Panc1 (cell line): ENCODE results near the gene SPDYE16. TPM values are rescaled to one million over a fixed set of nuclear protein-coding genes. Genes with fewer than 3 reads are reported as not detected.
"Not testable (repeated sequence)": the region's sequence is repeated elsewhere in the genome, so short reads cannot be mapped to it uniquely, and the experiment has no call there.

ENCODE experiments used
- ATAC-seq: fragments of 200-7000 bp; cut with Tn5 transposase; 2 replicates; pipeline ENCODE4 v1.9.1; 2020; ENCODE audit warnings: mild to moderate bottlenecking, moderate library complexity
- BruUV-seq: library from RNA; stranded (reverse); fragments of 400-500 nt; replicated peaks from 2 replicates; lab custom pipeline; 2021; lab: Mats Ljungman, UMichigan
- CTCF ChIA-PET: fragments of 300-600 bp; sonication (Branson Sonifier 250); formaldehyde crosslinking; loops from one replicate; lab custom pipeline; 2022; ENCODE audit warnings: antibody characterized with exemption; lab: Charles Lee
- POLR2A ChIA-PET: fragments of 300-600 bp; sonication (Branson Sonifier 250); formaldehyde crosslinking; loops from one replicate; lab custom pipeline; 2022; ENCODE audit warnings: antibody characterized with exemption; lab: Charles Lee
- DNase-seq: peaks from one replicate; pipeline ENCODE4 v3.0.0-alpha.2; 2010; ENCODE audit warnings: low read depth, low spot score
- H3K27ac ChIP-seq: 2 replicates; pipeline ENCODE4 v1.5.1; 2011; ENCODE audit warnings: mild to moderate bottlenecking, low read length, inconsistent platforms
- H3K27me3 ChIP-seq: fragments of 200-500 bp; sonication (Bioruptor generic); 2 replicates; pipeline ENCODE4 v1.6.0; 2014; ENCODE audit warnings: low read length, inconsistent platforms; ENCODE audit not compliant: control insufficient read depth, insufficient read depth
- H3K36me3 ChIP-seq: fragments of 200-500 bp; sonication (Bioruptor generic); 2 replicates; pipeline ENCODE4 v1.5.1; 2014; ENCODE audit warnings: inconsistent platforms, mild to moderate bottlenecking, low read length, moderate library complexity; ENCODE audit not compliant: control insufficient read depth, insufficient read depth
- H3K4me1 ChIP-seq: 2 replicates; pipeline ENCODE4 v1.5.1; 2011; ENCODE audit warnings: inconsistent platforms, mild to moderate bottlenecking, low read length, moderate library complexity; ENCODE audit not compliant: control insufficient read depth, insufficient read depth
- H3K4me3 ChIP-seq, 2 experiments: 2 replicates each; pipeline ENCODE4 v1.5.1; 2011 to 2012; ENCODE audit warnings: low read depth in 2 of 2, low read length in 2 of 2, mild to moderate bottlenecking in 2 of 2, inconsistent platforms in 1 of 2, moderate library complexity in 1 of 2
- H3K9me3 ChIP-seq: fragments of 200-500 bp; sonication (Bioruptor generic); 2 replicates; pipeline ENCODE4 v1.5.1; 2014; ENCODE audit warnings: low read depth, mild to moderate bottlenecking, inconsistent platforms, low read length, moderate library complexity; ENCODE audit not compliant: control insufficient read depth, insufficient read depth
- in situ Hi-C: cut with HindIII; loops from 2 replicates; pipeline ENCODE4 v1.10.0; 2016; ENCODE audit warnings: low sequenced_read_pairs, low pct_unique_long_range_greater_than_20kb
- intact Hi-C: fragments of 100-400 bp; cut with micrococcal nuclease; formaldehyde crosslinking; loops from one replicate; pipeline ENCODE4 v1.10.0; 2022; ENCODE audit not compliant: unreplicated experiment
- total RNA-seq: library from RNA; stranded (reverse); gene quantifications from one replicate; pipeline ENCODE4 v1.2.1, GENCODE V29; 2021; ENCODE audit not compliant: unreplicated experiment

SPDYE16 gene
- total RNA-seq, 1 experiment from 2014 or later: not detected

- H3K4me1 ChIP-seq, H3K27ac ChIP-seq, DNase-seq, H3K27me3 ChIP-seq, POLR2A ChIA-PET, ATAC-seq, in situ Hi-C loops, BruUV-seq, H3K4me3 ChIP-seq, CTCF ChIA-PET, H3K36me3 ChIP-seq, H3K9me3 ChIP-seq, intact Hi-C loops: not testable (repeated sequence)
Observed at GRCh38 chr7:76495717-76496116, 47.4 kb downstream of the SPDYE16 start.

DNA sequence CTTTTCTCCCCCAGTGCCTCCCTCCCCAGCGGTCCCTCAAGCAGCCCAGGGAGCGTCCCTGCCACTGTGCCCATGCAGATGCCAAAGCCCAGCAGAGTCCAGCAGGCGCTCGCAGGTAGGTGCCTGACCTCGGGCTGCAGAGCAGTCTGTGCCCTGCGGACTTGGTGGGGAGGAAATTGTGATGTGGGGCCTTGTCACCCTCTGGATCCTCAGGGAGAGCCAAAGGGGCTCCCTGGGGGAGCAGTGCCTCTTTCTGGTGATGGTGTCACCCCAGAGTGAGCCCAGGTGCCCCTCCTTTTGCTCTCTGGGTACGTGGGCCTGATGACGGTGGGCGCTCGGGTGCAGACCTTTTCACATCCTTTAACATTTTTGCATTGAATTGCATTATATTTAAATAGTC lies 51.0 kb downstream of the SPDYE16 start:
- BruUV-seq, CTCF ChIA-PET, DNase-seq, POLR2A ChIA-PET, H3K9me3 ChIP-seq, H3K36me3 ChIP-seq, H3K4me3 ChIP-seq, H3K4me1 ChIP-seq, H3K27me3 ChIP-seq, H3K27ac ChIP-seq, intact Hi-C loops, in situ Hi-C loops, ATAC-seq: not testable (repeated sequence)

DNA sequence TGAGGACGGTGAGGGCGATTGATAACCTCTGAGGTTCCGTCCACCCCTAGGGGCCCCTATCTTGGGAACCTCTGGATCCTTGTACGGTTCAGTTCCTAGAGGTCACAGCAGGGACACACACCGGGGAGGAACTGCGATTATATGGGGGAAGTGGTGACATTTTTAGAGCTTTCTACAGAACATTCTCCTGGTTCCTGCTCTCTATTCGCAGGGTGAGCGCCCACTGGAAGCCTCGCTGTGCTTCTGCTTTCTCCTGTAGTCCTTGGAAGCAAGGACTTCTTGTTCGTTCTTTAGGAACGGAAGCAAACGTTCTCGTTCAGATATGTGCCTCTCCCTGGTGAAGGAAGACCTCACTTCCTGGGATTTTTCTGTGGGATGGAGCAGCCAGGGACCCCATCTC lies 55.1 kb downstream of the SPDYE16 start:
- H3K27me3 ChIP-seq, in situ Hi-C loops, DNase-seq, H3K27ac ChIP-seq, H3K36me3 ChIP-seq, intact Hi-C loops, H3K9me3 ChIP-seq, H3K4me1 ChIP-seq, POLR2A ChIA-PET, H3K4me3 ChIP-seq, CTCF ChIA-PET, BruUV-seq, ATAC-seq: not testable (repeated sequence)

- H3K9me3 ChIP-seq, POLR2A ChIA-PET, H3K4me1 ChIP-seq, in situ Hi-C loops, H3K27me3 ChIP-seq, H3K36me3 ChIP-seq, intact Hi-C loops, H3K27ac ChIP-seq, BruUV-seq, H3K4me3 ChIP-seq, CTCF ChIA-PET, DNase-seq: not testable (repeated sequence)
- peak; percentile 46 for ATAC-seq
Observed at GRCh38 chr7:76486618-76487017, 56.5 kb downstream of the SPDYE16 start.

- ATAC-seq: peak; percentile 19; the same call in 1 of the 2 replicates
- intact Hi-C loops, H3K4me1 ChIP-seq, H3K36me3 ChIP-seq, DNase-seq, CTCF ChIA-PET, H3K27ac ChIP-seq, in situ Hi-C loops, H3K27me3 ChIP-seq, POLR2A ChIA-PET, H3K9me3 ChIP-seq, H3K4me3 ChIP-seq: not testable (repeated sequence)
- BruUV-seq: TSS peak; percentile 59
Observed at GRCh38 chr7:76485822-76486610, 57.1 kb downstream of the SPDYE16 start.

GRCh38 chr7:76484456-76484855 lies 58.6 kb downstream of the SPDYE16 start:
- H3K27me3 ChIP-seq, H3K4me1 ChIP-seq, H3K9me3 ChIP-seq, intact Hi-C loops, POLR2A ChIA-PET, H3K36me3 ChIP-seq, ATAC-seq, in situ Hi-C loops, H3K27ac ChIP-seq, H3K4me3 ChIP-seq, CTCF ChIA-PET, DNase-seq: not testable (repeated sequence)
- BruUV-seq: TSS peak; percentile 61

- H3K27me3 ChIP-seq, POLR2A ChIA-PET, H3K4me3 ChIP-seq, in situ Hi-C loops, H3K27ac ChIP-seq, DNase-seq, H3K9me3 ChIP-seq, CTCF ChIA-PET, intact Hi-C loops, H3K36me3 ChIP-seq, H3K4me1 ChIP-seq, ATAC-seq: not testable (repeated sequence)
- BruUV-seq: TSS peak; percentile 58
Observed at GRCh38 chr7:76483081-76483480, 60.0 kb downstream of the SPDYE16 start.
